ENCODE results near the gene IFI30. TPM values are rescaled to one million over a fixed set of nuclear protein-coding genes. Genes with fewer than 3 reads are reported as not detected.

The IFI30 gene
- total and polyA plus RNA-seq, 2 experiments from 2014 or later, result 27.4 to 34.4 TPM

- no peak for TF ChIP-seq ZNF462 (CRISPR knock-in tag; IDR thresholded peaks at IDR 0.05)
These were observed 45.6 kb upstream of the IFI30 start (continued) for GRCh38 chr19:18128044-18128443.

GRCh38 chr19:18128805-18129204 is 44.8 kb upstream of the IFI30 start:
- Histone ChIP-seq H3K79me2 (replicated peaks; ENCODE audit: insufficient read depth) (no peaks in the 10 kb centered on the region), H4K20me1 (replicated peaks; ENCODE audit: insufficient read depth) (peaks cover 11% of the 10 kb centered on the region; the same call in 1 of the 2 replicates), H3F3A (replicated peaks; ENCODE audit: low read depth) (no peaks in the 10 kb centered on the region), H3K27ac (ENCODE audit: low read depth) (no peak overlapping the region), H3K4me1 (ENCODE audit: insufficient read depth) (no peaks in the 10 kb centered on the region), H3K27me3 (ENCODE audit: insufficient read depth) (no peaks in the 10 kb centered on the region), H2AFZ (no peak overlapping the region), H3K9me2 (ENCODE audit: insufficient read depth) (no peaks in the 10 kb centered on the region), H3K36me3 (ENCODE audit: insufficient read depth) (no peaks in the 10 kb centered on the region; the same call in 1 of the 2 replicates), H3K4me2 (no peak overlapping the region), H3K4me3 (no peak overlapping the region)
- no peaks in the 10 kb centered on the region for H3K4me1 Mint-ChIP-seq
- peaks cover 6% of the 10 kb centered on the region for H3K27me3 Mint-ChIP-seq (ENCODE audit: insufficient read depth, low read depth, poor library complexity)
- H3K9me3 Mint-ChIP-seq, result peaks cover 3% of the 10 kb centered on the region; the same call in 1 of the 3 replicates
- ATAC-seq (no peak), DNase-seq (ENCODE audit: low spot score) (no peak)
- H3K27ac Mint-ChIP-seq, result no peak overlapping the region
- peaks cover 31% of the 10 kb centered on the region for H3K36me3 Mint-ChIP-seq (ENCODE audit: low read depth)
- no peak overlapping the region for H3K4me3 Mint-ChIP-seq
- TF ChIP-seq ZNF462 (CRISPR knock-in tag; IDR thresholded peaks at IDR 0.05) (no peak), STAT1 (IDR thresholded peaks at IDR 0.05; ENCODE audit: unreplicated experiment) (no peak), ETS1 (IDR thresholded peaks at IDR 0.05) (no peak), POLR2AphosphoS5 (IDR thresholded peaks at IDR 0.05; ENCODE audit: low read depth) (no peak), CREB1 (CRISPR knock-in tag; IDR thresholded peaks at IDR 0.05; ENCODE audit: low read depth) (no peak), NANOG (IDR thresholded peaks at IDR 0.05; ENCODE audit: borderline replicate concordance) (no peak), JUNB (IDR thresholded peaks at IDR 0.05; ENCODE audit: unreplicated experiment) (no peak), ZNF114 (CRISPR knock-in tag; IDR thresholded peaks at IDR 0.05) (no peak), ZNF331 (CRISPR knock-in tag; IDR thresholded peaks at IDR 0.05; ENCODE audit: low read depth) (no peak), EZH2phosphoT487 (IDR thresholded peaks at IDR 0.05; ENCODE audit: unreplicated experiment) (no peak)

Measured in GM23338 (cell line).